ENCODE results near the gene C3. TPM values are rescaled to one million over a fixed set of nuclear protein-coding genes. Genes with fewer than 3 reads are reported as not detected.

C3 gene
- total and polyA plus RNA-seq, 2 of the 13 experiments (the other 11 are each of a cell fraction or from before 2014, with no cell fraction given) = 1,455 to 6,272 TPM

DNA sequence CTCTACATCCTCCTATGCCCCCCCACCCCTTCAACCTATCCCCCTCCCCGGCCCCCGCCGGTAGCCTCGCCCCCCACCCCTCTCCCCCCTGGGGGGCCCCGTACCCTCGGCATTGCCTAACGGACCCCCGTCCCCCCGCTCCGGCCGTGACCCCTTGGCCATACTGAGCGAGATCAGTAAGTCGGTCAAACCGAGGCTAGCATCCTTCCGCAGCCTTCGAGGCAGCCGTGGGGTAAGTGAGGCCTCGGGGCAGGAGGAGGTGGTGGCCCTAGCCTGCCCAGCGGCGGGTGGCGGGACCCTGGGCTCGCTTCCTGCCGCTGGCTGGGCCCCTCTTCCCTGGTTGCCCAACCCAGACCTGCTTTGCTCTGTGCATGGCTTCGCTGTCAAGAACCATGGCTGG is 25.5 kb upstream of the C3 start:
- H3K27ac ChIP-seq (ENCODE audit: extremely low read length, insufficient read depth, low read length) = no peak overlapping the region
- no peaks in the 10 kb centered on the region for H3K9me3 ChIP-seq (ENCODE audit: low read length)
- POLR2A ChIA-PET = no interaction called here
- CTCF ChIA-PET (ENCODE audit: low intra/inter-chr PET ratio, low total read pairs) = no interaction called here
- ATAC-seq (no peak), DNase-seq (ENCODE audit: low spot score) (no peak), FAIRE-seq (no peak)
- no peak overlapping the region for H3K4me3 ChIP-seq (replicated peaks in 1 of 3; ENCODE audit: insufficient read depth in 1 of 3, low read depth in 2 of 3, low read length in 3 of 3)
- no peaks in the 10 kb centered on the region for H3K27me3 ChIP-seq (ENCODE audit: control insufficient read depth in 1 of 2, insufficient read depth in 2 of 2, low read length in 2 of 2)
- peaks cover 15% of the 10 kb centered on the region for H4K20me1 ChIP-seq (ENCODE audit: insufficient read depth, low read length)
- no peak overlapping the region for H2AFZ ChIP-seq (ENCODE audit: low read length)
- in situ Hi-C loops (cut with HindIII; ENCODE audit: extremely low pct_ligation_motif_present, low pct_unique_long_range_greater_than_20kb) = no loop called here
- no TSS peak for BruUV-seq (replicated peaks)
- TF ChIP-seq MXI1 (IDR thresholded peaks at IDR 0.05; ENCODE audit: borderline replicate concordance, low read depth, low read length) (no peak), ZMYM4 (CRISPR knock-in tag; IDR thresholded peaks at IDR 0.05) (no peak), RBFOX2 (IDR thresholded peaks at IDR 0.05; ENCODE audit: low read depth, low read length) (peak; percentile 32; the same call in 1 of the 2 replicates), NFRKB (IDR thresholded peaks at IDR 0.05) (no peak)
- TF ChIP-seq, protein P1, sequence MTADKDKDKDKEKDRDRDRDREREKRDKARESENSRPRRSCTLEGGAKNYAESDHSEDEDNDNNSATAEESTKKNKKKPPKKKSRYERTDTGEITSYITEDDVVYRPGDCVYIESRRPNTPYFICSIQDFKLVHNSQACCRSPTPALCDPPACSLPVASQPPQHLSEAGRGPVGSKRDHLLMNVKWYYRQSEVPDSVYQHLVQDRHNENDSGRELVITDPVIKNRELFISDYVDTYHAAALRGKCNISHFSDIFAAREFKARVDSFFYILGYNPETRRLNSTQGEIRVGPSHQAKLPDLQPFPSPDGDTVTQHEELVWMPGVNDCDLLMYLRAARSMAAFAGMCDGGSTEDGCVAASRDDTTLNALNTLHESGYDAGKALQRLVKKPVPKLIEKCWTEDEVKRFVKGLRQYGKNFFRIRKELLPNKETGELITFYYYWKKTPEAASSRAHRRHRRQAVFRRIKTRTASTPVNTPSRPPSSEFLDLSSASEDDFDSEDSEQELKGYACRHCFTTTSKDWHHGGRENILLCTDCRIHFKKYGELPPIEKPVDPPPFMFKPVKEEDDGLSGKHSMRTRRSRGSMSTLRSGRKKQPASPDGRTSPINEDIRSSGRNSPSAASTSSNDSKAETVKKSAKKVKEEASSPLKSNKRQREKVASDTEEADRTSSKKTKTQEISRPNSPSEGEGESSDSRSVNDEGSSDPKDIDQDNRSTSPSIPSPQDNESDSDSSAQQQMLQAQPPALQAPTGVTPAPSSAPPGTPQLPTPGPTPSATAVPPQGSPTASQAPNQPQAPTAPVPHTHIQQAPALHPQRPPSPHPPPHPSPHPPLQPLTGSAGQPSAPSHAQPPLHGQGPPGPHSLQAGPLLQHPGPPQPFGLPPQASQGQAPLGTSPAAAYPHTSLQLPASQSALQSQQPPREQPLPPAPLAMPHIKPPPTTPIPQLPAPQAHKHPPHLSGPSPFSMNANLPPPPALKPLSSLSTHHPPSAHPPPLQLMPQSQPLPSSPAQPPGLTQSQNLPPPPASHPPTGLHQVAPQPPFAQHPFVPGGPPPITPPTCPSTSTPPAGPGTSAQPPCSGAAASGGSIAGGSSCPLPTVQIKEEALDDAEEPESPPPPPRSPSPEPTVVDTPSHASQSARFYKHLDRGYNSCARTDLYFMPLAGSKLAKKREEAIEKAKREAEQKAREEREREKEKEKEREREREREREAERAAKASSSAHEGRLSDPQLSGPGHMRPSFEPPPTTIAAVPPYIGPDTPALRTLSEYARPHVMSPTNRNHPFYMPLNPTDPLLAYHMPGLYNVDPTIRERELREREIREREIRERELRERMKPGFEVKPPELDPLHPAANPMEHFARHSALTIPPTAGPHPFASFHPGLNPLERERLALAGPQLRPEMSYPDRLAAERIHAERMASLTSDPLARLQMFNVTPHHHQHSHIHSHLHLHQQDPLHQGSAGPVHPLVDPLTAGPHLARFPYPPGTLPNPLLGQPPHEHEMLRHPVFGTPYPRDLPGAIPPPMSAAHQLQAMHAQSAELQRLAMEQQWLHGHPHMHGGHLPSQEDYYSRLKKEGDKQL (CRISPR knock-in tag; IDR thresholded peaks at IDR 0.05; ENCODE audit: low read depth) = no peak
- TF ChIP-seq, protein P2, sequence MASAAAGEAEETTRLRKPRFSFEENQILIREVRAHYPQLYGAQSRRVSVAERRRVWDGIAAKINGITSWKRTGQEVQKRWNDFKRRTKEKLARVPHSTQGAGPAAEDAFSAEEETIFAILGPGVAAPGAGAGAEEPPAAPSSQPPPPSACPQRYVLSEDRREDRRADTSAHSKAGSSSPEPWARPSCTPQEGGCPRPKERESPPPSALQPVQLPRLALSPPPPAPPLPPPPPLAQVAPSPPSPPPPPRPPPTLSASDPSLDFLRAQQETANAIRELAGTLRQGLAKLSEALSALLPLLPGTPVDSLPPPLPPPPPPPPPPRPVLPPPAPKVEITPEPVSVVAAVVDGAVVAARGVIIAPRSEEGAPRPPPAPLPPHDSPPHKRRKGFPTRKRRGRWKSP (CRISPR knock-in tag; IDR thresholded peaks at IDR 0.05) = no peak
- intact Hi-C loops (cut with micrococcal nuclease; ENCODE audit: unreplicated experiment) = no loop called here
- H3K36me3 ChIP-seq (replicated peaks in 1 of 2; ENCODE audit: control insufficient read depth in 1 of 2, insufficient read depth in 2 of 2, low read length in 2 of 2) = peaks cover 19 to 58% of the 10 kb centered on the region in 2 experiments
- WGBS (ENCODE audit: low lambda C conversion rate) = 97% methylated on average over 24 of the region's 24 CpGs
- H3K9ac ChIP-seq (ENCODE audit: insufficient read depth, low read depth, low read length) = no peak overlapping the region
- peaks cover 9% of the 10 kb centered on the region for H3K79me2 ChIP-seq (ENCODE audit: insufficient read depth, low read length)
- H3K4me1 ChIP-seq (ENCODE audit: insufficient read depth, low read length) = peaks cover 55% of the 10 kb centered on the region
- H3K4me2 ChIP-seq (ENCODE audit: low read depth, low read length) = no peak overlapping the region
